ENCODE data around the gene BANP.
"Not testable (repeated sequence)": the region's sequence is repeated elsewhere in the genome, so short reads cannot be mapped to it uniquely, and the experiment has no call there.

The BANP gene

GRCh38 chr16:88025086-88025492, 73.9 kb downstream of the BANP start:
- not testable (repeated sequence) for H2BK120ac ChIP-seq (ENCODE audit: low read depth, low read length); H3K23ac ChIP-seq (ENCODE audit: low read length); H2AK5ac ChIP-seq (ENCODE audit: low read length); H2BK15ac ChIP-seq (replicated peaks; ENCODE audit: low read depth); H3K79me1 ChIP-seq (ENCODE audit: low read length); H3K36me3 ChIP-seq (ENCODE audit: control insufficient read depth, insufficient read depth, low read length); H3K27ac ChIP-seq (ENCODE audit: low read depth, low read length); H2BK5ac ChIP-seq (ENCODE audit: low read length); H3K27me3 ChIP-seq (ENCODE audit: insufficient read depth, low read length, poor library complexity); H4K8ac ChIP-seq (ENCODE audit: low read depth, low read length); H3K56ac ChIP-seq (ENCODE audit: low read length); DNase-seq; H3K79me2 ChIP-seq (ENCODE audit: control insufficient read depth, insufficient read depth, low read length); H3K4me3 ChIP-seq (ENCODE audit: low read length); H3K9ac ChIP-seq (ENCODE audit: low read length); H3K4me1 ChIP-seq (ENCODE audit: control insufficient read depth, low read depth, low read length); H4K5ac ChIP-seq (ENCODE audit: low read length); H3K18ac ChIP-seq (ENCODE audit: low read length); H3K4me2 ChIP-seq (ENCODE audit: low read length); H3K4ac ChIP-seq (ENCODE audit: low read depth, low read length)
- no CpG with 5 or more reads among the region's 10 CpGs for WGBS (ENCODE audit: extremely low coverage, insufficient coverage, low lambda C conversion rate)

GRCh38 chr16:88025828-88026555, 74.8 kb downstream of the BANP start:
- not testable (repeated sequence) for H3K23ac ChIP-seq (ENCODE audit: low read length); H3K4me2 ChIP-seq (ENCODE audit: low read length); H2BK5ac ChIP-seq (ENCODE audit: low read length); H2AK5ac ChIP-seq (ENCODE audit: low read length); H2BK15ac ChIP-seq (replicated peaks; ENCODE audit: low read depth); H3K36me3 ChIP-seq (ENCODE audit: control insufficient read depth, insufficient read depth, low read length); H3K79me1 ChIP-seq (ENCODE audit: low read length); H3K79me2 ChIP-seq (ENCODE audit: control insufficient read depth, insufficient read depth, low read length); H4K5ac ChIP-seq (ENCODE audit: low read length); H3K18ac ChIP-seq (ENCODE audit: low read length); H3K4ac ChIP-seq (ENCODE audit: low read depth, low read length); H3K56ac ChIP-seq (ENCODE audit: low read length); H3K9ac ChIP-seq (ENCODE audit: low read length); H3K4me3 ChIP-seq (ENCODE audit: low read length); H2BK120ac ChIP-seq (ENCODE audit: low read depth, low read length); H3K27me3 ChIP-seq (ENCODE audit: insufficient read depth, low read length, poor library complexity); H3K27ac ChIP-seq (ENCODE audit: low read depth, low read length); H3K4me1 ChIP-seq (ENCODE audit: control insufficient read depth, low read depth, low read length); H4K8ac ChIP-seq (ENCODE audit: low read depth, low read length); DNase-seq
- WGBS (ENCODE audit: extremely low coverage, insufficient coverage, low lambda C conversion rate): no CpG with 5 or more reads among the region's 24 CpGs

- Histone ChIP-seq H3K4ac (ENCODE audit: low read depth, low read length) (no peak overlapping the region), H3K18ac (ENCODE audit: low read length) (no peak overlapping the region), H3K36me3 (ENCODE audit: control insufficient read depth, insufficient read depth, low read length) (no peaks in the 10 kb centered on the region), H2AK5ac (ENCODE audit: low read length) (no peak overlapping the region), H3K79me1 (ENCODE audit: low read length) (no peaks in the 10 kb centered on the region), H4K5ac (ENCODE audit: low read length) (no peak overlapping the region), H3K4me1 (ENCODE audit: control insufficient read depth, low read depth, low read length) (no peaks in the 10 kb centered on the region), H2BK5ac (ENCODE audit: low read length) (no peak overlapping the region), H3K9ac (ENCODE audit: low read length) (no peak overlapping the region), H2BK15ac (replicated peaks; ENCODE audit: low read depth) (no peak overlapping the region), H3K4me3 (ENCODE audit: low read length) (no peak overlapping the region), H3K56ac (ENCODE audit: low read length) (no peak overlapping the region), H2BK120ac (ENCODE audit: low read depth, low read length) (no peak overlapping the region), H3K4me2 (ENCODE audit: low read length) (no peak overlapping the region), H3K79me2 (ENCODE audit: control insufficient read depth, insufficient read depth, low read length) (no peaks in the 10 kb centered on the region), H3K23ac (ENCODE audit: low read length) (no peak overlapping the region), H3K27ac (ENCODE audit: low read depth, low read length) (no peak overlapping the region), H3K27me3 (ENCODE audit: insufficient read depth, low read length, poor library complexity) (no peaks in the 10 kb centered on the region), H4K8ac (ENCODE audit: low read depth, low read length) (no peak overlapping the region)
- DNase-seq: no peak
- WGBS (ENCODE audit: extremely low coverage, insufficient coverage, low lambda C conversion rate): no CpG with 5 or more reads among the region's 51 CpGs
Observed at GRCh38 chr16:88026964-88027938, 76.0 kb downstream of the BANP start.

- not testable (repeated sequence) for DNase-seq; H3K9ac ChIP-seq (ENCODE audit: low read length); H3K4me1 ChIP-seq (ENCODE audit: control insufficient read depth, low read depth, low read length); H3K27ac ChIP-seq (ENCODE audit: low read depth, low read length); H3K79me1 ChIP-seq (ENCODE audit: low read length); H3K4me2 ChIP-seq (ENCODE audit: low read length); H3K56ac ChIP-seq (ENCODE audit: low read length); H3K27me3 ChIP-seq (ENCODE audit: insufficient read depth, low read length, poor library complexity); H4K8ac ChIP-seq (ENCODE audit: low read depth, low read length); H3K79me2 ChIP-seq (ENCODE audit: control insufficient read depth, insufficient read depth, low read length); H2AK5ac ChIP-seq (ENCODE audit: low read length); H2BK15ac ChIP-seq (replicated peaks; ENCODE audit: low read depth); H2BK120ac ChIP-seq (ENCODE audit: low read depth, low read length); H3K4ac ChIP-seq (ENCODE audit: low read depth, low read length); H3K36me3 ChIP-seq (ENCODE audit: control insufficient read depth, insufficient read depth, low read length); H3K18ac ChIP-seq (ENCODE audit: low read length); H2BK5ac ChIP-seq (ENCODE audit: low read length); H4K5ac ChIP-seq (ENCODE audit: low read length); H3K4me3 ChIP-seq (ENCODE audit: low read length); H3K23ac ChIP-seq (ENCODE audit: low read length)
- WGBS (ENCODE audit: extremely low coverage, insufficient coverage, low lambda C conversion rate): no CpG with 5 or more reads among the region's 13 CpGs
Observed at GRCh38 chr16:88028177-88028930, 77.1 kb downstream of the BANP start.

GRCh38 chr16:88030498-88030897, 79.3 kb downstream of the BANP start:
- H3K27ac ChIP-seq (ENCODE audit: low read depth, low read length): no peak overlapping the region
- no peak for DNase-seq
- H3K4me3 ChIP-seq (ENCODE audit: low read length): no peak overlapping the region
- no peaks in the 10 kb centered on the region for H3K4me1 ChIP-seq (ENCODE audit: control insufficient read depth, low read depth, low read length)
- WGBS (ENCODE audit: extremely low coverage, insufficient coverage, low lambda C conversion rate): no CpG with 5 or more reads among the region's 8 CpGs
- H3K23ac ChIP-seq (ENCODE audit: low read length): no peak overlapping the region
- no peaks in the 10 kb centered on the region for H3K79me1 ChIP-seq (ENCODE audit: low read length)
- H3K56ac ChIP-seq (ENCODE audit: low read length): no peak overlapping the region
- H3K18ac ChIP-seq (ENCODE audit: low read length): no peak overlapping the region
- H4K5ac ChIP-seq (ENCODE audit: low read length): no peak overlapping the region
- no peak overlapping the region for H3K4me2 ChIP-seq (ENCODE audit: low read length)
- no peak overlapping the region for H3K9ac ChIP-seq (ENCODE audit: low read length)
- no peak overlapping the region for H2BK120ac ChIP-seq (ENCODE audit: low read depth, low read length)
- no peaks in the 10 kb centered on the region for H3K36me3 ChIP-seq (ENCODE audit: control insufficient read depth, insufficient read depth, low read length)
- H4K8ac ChIP-seq (ENCODE audit: low read depth, low read length): no peak overlapping the region
- H2BK5ac ChIP-seq (ENCODE audit: low read length): no peak overlapping the region
- no peak overlapping the region for H3K4ac ChIP-seq (ENCODE audit: low read depth, low read length)
- no peaks in the 10 kb centered on the region for H3K27me3 ChIP-seq (ENCODE audit: insufficient read depth, low read length, poor library complexity)
- H2AK5ac ChIP-seq (ENCODE audit: low read length): no peak overlapping the region
- H3K79me2 ChIP-seq (ENCODE audit: control insufficient read depth, insufficient read depth, low read length): no peaks in the 10 kb centered on the region
- H2BK15ac ChIP-seq (replicated peaks; ENCODE audit: low read depth): no peak overlapping the region

All from mesendoderm (in vitro differentiated cells).